Muscle layer of colon (tissue), 2 donors: ENCODE measurements around the gene SUSD4.

Experiments used
- H3K27ac ChIP-seq: one replicate; pipeline ENCODE4 v1.7.0; 2013; ENCODE audit warnings: low read depth, mild to moderate bottlenecking, low read length, moderate library complexity
- H3K27me3 ChIP-seq, 2 donors: one replicate each; pipeline ENCODE4 v1.7.0; 2013; ENCODE audit warnings: low read length in 2 of 2, mild to moderate bottlenecking in 2 of 2; ENCODE audit not compliant: insufficient read depth in 2 of 2, control insufficient read depth in 1 of 2
- H3K36me3 ChIP-seq: one replicate; pipeline ENCODE4 v1.7.0; 2013; ENCODE audit warnings: mild to moderate bottlenecking, low read length; ENCODE audit not compliant: insufficient read depth
- H3K4me1 ChIP-seq: one replicate; pipeline ENCODE4 v1.7.0; 2013; ENCODE audit warnings: mild to moderate bottlenecking, low read length; ENCODE audit not compliant: insufficient read depth
- H3K4me3 ChIP-seq, 2 donors: one replicate each; pipeline ENCODE4 v1.7.0; 2013; ENCODE audit warnings: low read length in 2 of 2, low read depth in 1 of 2, mild to moderate bottlenecking in 1 of 2, moderate library complexity in 1 of 2
- H3K9ac ChIP-seq: one replicate; pipeline ENCODE4 v1.7.0; 2013; ENCODE audit warnings: low read length
- H3K9me3 ChIP-seq: one replicate; pipeline ENCODE4 v1.7.0; 2013; ENCODE audit warnings: mild to moderate bottlenecking, low read length
- donor health status: abdominal sarcoma.
- donor health status: Adenocarcinoma of cecum.

The SUSD4 gene

GRCh38 chr1:223352944-223353343, 11.0 kb downstream of the SUSD4 start:
- Histone ChIP-seq H3K27ac (no peak overlapping the region), H3K4me3 (no peak overlapping the region), H3K27me3 (no peaks in the 10 kb centered on the region), H3K9ac (no peak overlapping the region), H3K4me1 (no peaks in the 10 kb centered on the region), H3K36me3 (no peaks in the 10 kb centered on the region), H3K9me3 (no peaks in the 10 kb centered on the region)

- no peak overlapping the region for H3K9ac ChIP-seq
- no peaks in the 10 kb centered on the region for H3K27me3 ChIP-seq
- H3K27ac ChIP-seq = no peak overlapping the region
- no peaks in the 10 kb centered on the region for H3K4me1 ChIP-seq
- no peaks in the 10 kb centered on the region for H3K9me3 ChIP-seq
- H3K36me3 ChIP-seq = no peaks in the 10 kb centered on the region
- H3K4me3 ChIP-seq = no peak overlapping the region
These were observed 13.5 kb downstream of the SUSD4 start for GRCh38 chr1:223350361-223350908.

DNA sequence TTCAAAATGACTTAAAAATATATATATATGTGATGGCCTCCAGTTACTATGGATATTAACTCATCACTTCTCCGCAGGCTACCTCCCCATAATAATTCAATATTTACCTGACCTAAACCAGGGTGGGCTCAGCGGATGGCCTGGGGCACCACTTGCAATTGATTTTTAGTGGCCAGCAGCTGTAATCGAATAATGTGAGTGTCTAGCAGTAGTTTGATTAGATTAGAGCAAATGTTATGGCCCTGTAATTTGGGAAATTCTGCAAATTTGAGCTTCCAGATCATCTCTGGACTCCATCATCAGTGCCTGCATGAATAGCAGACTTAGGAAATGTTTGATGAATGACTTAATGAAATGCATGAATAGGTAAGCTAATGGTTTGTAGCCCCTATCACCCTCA, 14.7 kb downstream of the SUSD4 start:
- H3K27ac ChIP-seq = no peak overlapping the region
- H3K4me3 ChIP-seq = no peak overlapping the region
- H3K27me3 ChIP-seq = no peaks in the 10 kb centered on the region
- H3K9ac ChIP-seq = no peak overlapping the region
- no peaks in the 10 kb centered on the region for H3K9me3 ChIP-seq
- no peaks in the 10 kb centered on the region for H3K4me1 ChIP-seq
- no peaks in the 10 kb centered on the region for H3K36me3 ChIP-seq

DNA sequence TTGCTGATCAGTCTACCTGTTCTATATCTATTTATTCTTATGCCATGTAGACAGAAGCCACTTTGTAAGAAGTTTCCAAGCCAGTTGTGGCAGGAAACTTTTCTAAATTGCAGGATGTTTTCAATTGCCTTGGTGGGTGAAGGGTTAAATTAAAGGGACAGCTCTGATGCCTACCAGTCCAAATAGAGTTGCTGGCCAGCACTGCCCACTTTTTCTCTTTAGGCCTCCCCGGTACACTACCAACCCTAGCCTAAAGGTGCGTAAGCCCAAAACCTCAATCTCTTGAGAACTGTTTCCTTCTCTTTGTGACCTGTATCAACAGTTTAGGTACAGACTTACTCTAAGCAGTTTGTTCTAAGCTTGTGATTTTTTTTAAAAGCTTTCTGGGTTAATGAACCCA, 15.5 kb downstream of the SUSD4 start:
- Histone ChIP-seq H3K4me1 (no peaks in the 10 kb centered on the region), H3K9ac (no peak overlapping the region), H3K4me3 (no peak overlapping the region), H3K27ac (no peak overlapping the region), H3K36me3 (no peaks in the 10 kb centered on the region), H3K27me3 (no peaks in the 10 kb centered on the region), H3K9me3 (no peaks in the 10 kb centered on the region)

DNA sequence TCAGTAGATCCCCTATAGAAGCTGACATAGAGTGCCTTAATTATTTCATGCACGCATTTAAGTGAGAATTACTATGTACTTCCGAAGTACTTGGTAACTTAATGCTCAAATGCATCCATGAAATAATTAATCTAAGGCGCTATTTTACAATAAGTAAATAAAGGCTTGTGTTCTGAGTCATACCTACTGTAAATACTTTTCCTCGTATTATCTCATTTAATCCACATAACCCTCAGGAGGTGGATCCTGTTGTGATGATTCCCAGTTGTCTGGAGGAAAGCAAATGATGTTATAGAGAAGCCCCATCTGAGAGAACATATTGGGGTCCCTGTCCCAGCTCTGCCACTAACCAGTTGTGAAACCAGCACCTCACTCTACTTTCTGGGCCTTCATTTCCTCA, 16.4 kb downstream of the SUSD4 start:
- H3K27ac ChIP-seq = no peak overlapping the region
- H3K4me3 ChIP-seq = no peak overlapping the region
- H3K9ac ChIP-seq = no peak overlapping the region
- H3K36me3 ChIP-seq = no peaks in the 10 kb centered on the region
- no peaks in the 10 kb centered on the region for H3K4me1 ChIP-seq
- no peaks in the 10 kb centered on the region for H3K27me3 ChIP-seq
- no peaks in the 10 kb centered on the region for H3K9me3 ChIP-seq

DNA sequence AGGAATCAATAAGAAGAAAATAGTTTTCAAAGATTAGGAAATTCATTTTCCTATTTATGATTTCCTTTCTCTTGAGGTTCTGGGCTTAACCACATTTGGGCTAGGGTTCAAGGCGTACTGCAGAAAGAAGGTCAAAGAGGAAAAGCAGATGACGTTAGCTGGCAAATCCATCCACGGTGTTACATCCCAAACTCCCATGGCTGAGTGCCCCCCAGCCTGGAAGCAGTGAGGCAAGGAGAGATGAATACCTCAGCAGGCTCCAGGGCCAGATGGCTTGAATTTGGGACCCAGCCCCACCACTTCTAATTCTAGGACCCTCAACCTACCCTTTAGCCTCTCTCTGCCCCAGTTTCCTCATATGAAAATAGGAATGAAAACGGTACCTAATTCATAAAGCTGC, 17.7 kb downstream of the SUSD4 start:
- Histone ChIP-seq H3K27me3 (no peaks in the 10 kb centered on the region), H3K27ac (no peak overlapping the region), H3K9me3 (no peaks in the 10 kb centered on the region)

GRCh38 chr1:223345720-223346119, 18.3 kb downstream of the SUSD4 start:
- H3K9me3 ChIP-seq = no peaks in the 10 kb centered on the region
- H3K4me3 ChIP-seq = no peak overlapping the region
- H3K27me3 ChIP-seq = no peaks in the 10 kb centered on the region
- H3K4me1 ChIP-seq = no peaks in the 10 kb centered on the region
- H3K27ac ChIP-seq = no peak overlapping the region
- H3K9ac ChIP-seq = no peak overlapping the region
- H3K36me3 ChIP-seq = no peaks in the 10 kb centered on the region

More for the DNA sequence above, 17.7 kb downstream of the SUSD4 start:
- Histone ChIP-seq H3K9ac (no peak overlapping the region), H3K4me1 (no peaks in the 10 kb centered on the region), H3K4me3 (no peak overlapping the region), H3K36me3 (no peaks in the 10 kb centered on the region)

GRCh38 chr1:223344491-223344890, 19.5 kb downstream of the SUSD4 start:
- Histone ChIP-seq H3K9ac (no peak overlapping the region), H3K27ac (no peak overlapping the region), H3K9me3 (no peaks in the 10 kb centered on the region), H3K36me3 (no peaks in the 10 kb centered on the region), H3K4me3 (no peak overlapping the region), H3K27me3 (no peaks in the 10 kb centered on the region), H3K4me1 (no peaks in the 10 kb centered on the region)

- H3K9ac ChIP-seq = no peak overlapping the region
- no peaks in the 10 kb centered on the region for H3K9me3 ChIP-seq
- H3K4me3 ChIP-seq = no peak overlapping the region
- no peaks in the 10 kb centered on the region for H3K27me3 ChIP-seq
- H3K4me1 ChIP-seq = no peaks in the 10 kb centered on the region
- H3K36me3 ChIP-seq = no peaks in the 10 kb centered on the region
- no peak overlapping the region for H3K27ac ChIP-seq
These were observed 20.3 kb downstream of the SUSD4 start for GRCh38 chr1:223343692-223344091.

GRCh38 chr1:223341121-223341520, 22.9 kb downstream of the SUSD4 start:
- Histone ChIP-seq H3K9me3 (no peaks in the 10 kb centered on the region), H3K27ac (no peak overlapping the region)

DNA sequence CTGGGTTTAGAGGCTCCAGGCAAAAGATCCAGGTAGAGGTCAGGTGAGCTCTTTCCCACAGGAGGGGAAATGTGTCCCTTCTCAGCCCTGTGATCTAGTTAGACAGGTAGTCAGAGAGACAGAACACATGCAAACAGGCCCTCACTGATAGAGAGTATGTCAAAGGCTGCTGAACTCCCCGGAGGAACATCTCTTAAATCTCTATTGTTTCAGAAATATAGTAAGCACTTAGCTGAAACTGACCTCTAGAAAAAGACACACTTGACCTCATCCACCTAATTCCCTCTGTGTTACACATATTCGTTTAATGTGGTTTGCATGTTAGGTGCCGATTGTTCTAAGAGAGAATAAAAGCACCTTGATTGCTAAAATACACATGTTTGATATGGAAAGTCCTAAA, 23.3 kb downstream of the SUSD4 start:
- Histone ChIP-seq H3K4me3 (no peak overlapping the region), H3K27me3 (no peaks in the 10 kb centered on the region), H3K9me3 (no peaks in the 10 kb centered on the region), H3K27ac (no peak overlapping the region), H3K4me1 (no peaks in the 10 kb centered on the region), H3K36me3 (no peaks in the 10 kb centered on the region), H3K9ac (no peak overlapping the region)

More at GRCh38 chr1:223341121-223341520, 22.9 kb downstream of the SUSD4 start:
- no peaks in the 10 kb centered on the region for H3K36me3 ChIP-seq
- H3K4me1 ChIP-seq = no peaks in the 10 kb centered on the region
- H3K4me3 ChIP-seq = no peak overlapping the region
- H3K27me3 ChIP-seq = no peaks in the 10 kb centered on the region
- H3K9ac ChIP-seq = no peak overlapping the region

DNA sequence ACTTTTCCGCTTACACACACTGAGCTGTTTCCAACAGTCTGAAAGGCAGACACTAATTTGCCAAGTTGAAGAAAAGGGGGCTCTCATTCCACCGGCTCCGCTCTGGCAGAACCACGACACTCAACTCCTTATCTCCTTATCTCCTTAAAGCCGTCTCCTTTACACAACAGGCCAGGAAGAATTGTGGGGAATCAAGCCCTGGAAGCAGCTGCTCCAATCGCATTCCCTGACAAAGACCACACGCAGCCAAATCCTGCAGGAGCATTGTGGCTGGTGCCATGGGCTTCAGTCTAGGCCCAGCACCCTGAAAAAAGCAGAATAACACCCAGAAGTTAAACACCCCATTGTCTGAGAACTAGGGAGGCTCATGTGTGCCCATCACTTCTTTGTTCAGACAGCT, 24.1 kb downstream of the SUSD4 start:
- H3K9ac ChIP-seq = no peak overlapping the region
- H3K4me3 ChIP-seq = no peak overlapping the region
- H3K27me3 ChIP-seq = no peaks in the 10 kb centered on the region
- H3K27ac ChIP-seq = no peak overlapping the region
- no peaks in the 10 kb centered on the region for H3K9me3 ChIP-seq
- H3K4me1 ChIP-seq = no peaks in the 10 kb centered on the region
- H3K36me3 ChIP-seq = no peaks in the 10 kb centered on the region
